ENCODE results near the gene USP28. TPM values are rescaled to one million over a fixed set of nuclear protein-coding genes. Genes with fewer than 3 reads are reported as not detected.

USP28 gene
- total and polyA plus RNA-seq, 2 of the 8 experiments (the other 6 are each of a cell fraction or from before 2014, with no cell fraction given), result 82.6 to 119 TPM

- TF ChIP-seq EZH2 (IDR thresholded peaks at IDR 0.05; ENCODE audit: low read depth, low read length, severe bottlenecking), result no peak
Observed at GRCh38 chr11:113885897-113886296, 10.5 kb upstream of the USP28 start (continued).

Data from H1 (cell line).